Heart left ventricle (tissue), 16 donors: ENCODE data around the gene ENOX1. TPM values are rescaled to one million over a fixed set of nuclear protein-coding genes. Genes with fewer than 3 reads are reported as not detected.

Experiments used
- ATAC-seq, 4 donors: fragments of 200-7000 bp; cut with Tn5 transposase; one replicate each; pipeline ENCODE4 v1.9.1; 2020 to 2022; ENCODE audit warnings: moderate library complexity in 4 of 4, mild to moderate bottlenecking in 3 of 4, moderate number of reproducible peaks in 1 of 4
- DNase-seq, 5 donors: peaks; one replicate each; pipeline ENCODE4 v3.0.0-alpha.2; 2020
- H3K27ac ChIP-seq, 12 donors: fragments of 200-600 bp; sonication (generic) in 4 of 12; one replicate each; pipeline versions ENCODE4 v1.5.0 to v1.8.0; 2016 to 2022; ENCODE audit warnings: mild to moderate bottlenecking in 2 of 12
- H3K27me3 ChIP-seq, 9 donors: fragments of 200-600 bp; sonication (generic) in 2 of 9; one replicate each; pipeline versions ENCODE4 v1.5.1 to v1.8.0; 2016 to 2022; ENCODE audit warnings: mild to moderate bottlenecking in 3 of 9
- H3K36me3 ChIP-seq, 9 donors: fragments of 200-600 bp; sonication (generic) in 2 of 9; one replicate each; pipeline versions ENCODE4 v1.5.0 to v1.8.0; 2018 to 2022; ENCODE audit warnings: mild to moderate bottlenecking in 2 of 9
- H3K4me1 ChIP-seq, 12 donors: fragments of 200-600 bp; sonication (generic) in 4 of 12; one replicate each; pipeline versions ENCODE4 v1.5.0 to v1.8.0; 2016 to 2022; ENCODE audit warnings: mild to moderate bottlenecking in 3 of 12
- H3K4me3 ChIP-seq, 12 donors: fragments of 200-600 bp; sonication (generic) in 4 of 12; one replicate each; pipeline versions ENCODE4 v1.5.0 to v1.8.0; 2017 to 2022; ENCODE audit warnings: mild to moderate bottlenecking in 9 of 12, moderate library complexity in 4 of 12
- H3K9me3 ChIP-seq, 12 donors: fragments of 200-600 bp; sonication (generic) in 4 of 12; one replicate each; pipeline versions ENCODE4 v1.5.0 to v1.8.0; 2016 to 2022; ENCODE audit warnings: mild to moderate bottlenecking in 1 of 12
- POLR2A ChIP-seq, 2 donors: fragments of 450-650 bp; IDR thresholded peaks; one replicate each; pipeline ENCODE4 v1.6.1; 2017; ENCODE audit warnings: antibody characterized with exemption in 2 of 2, mild to moderate bottlenecking in 2 of 2, moderate library complexity in 2 of 2
- WGBS, 4 donors: extraction: QIAGEN DNeasy Blood & Tissue Kit in 2 of 4; methylation state at CpG; one replicate each; pipeline versions ENCODE4 v1.1.5 to v1.1.7; 2013 to 2018; 5-methylcytosine and 5-hydroxymethylcytosine counted together
- intact Hi-C, 10 donors: fragments of 100-400 bp; cut with DNase I; formaldehyde crosslinking; loops; one replicate each; pipeline versions ENCODE4 v1.11.1 to v1.14.2; 2022
- polyA plus RNA-seq, 2 donors: library from polyadenylated mRNA; stranded (reverse); fragments of 200-250 nt; gene quantifications; one replicate each; pipeline ENCODE4 v1.2.3, GENCODE V29; 2013
- total RNA-seq, 9 donors: library from RNA; depleted of rRNA in 2 of 9; stranded (reverse); fragments of >200 nt in 2 of 9; fragmentation: NEBNext Ultra II Directional in 3 of 9; extraction: Animal tissue kit (Norgen Biotek cat#: 25700) in 3 of 9; gene quantifications; one replicate each; pipeline versions ENCODE4 v1.1.0 to v1.2.4, GENCODE V29; 2016 to 2023
- TF ChIP-seq, protein P1 (sequence below), 12 donors: fragments of 200-600 bp; sonication (generic) in 4 of 12; IDR thresholded peaks; one replicate each; pipeline versions ENCODE4 v1.5.0 to v1.8.0; 2018 to 2022; ENCODE audit warnings: antibody characterized with exemption in 12 of 12, mild to moderate bottlenecking in 5 of 12
- donor health status: ischemic (EF 13 %, LVEDD 7.1; RV severe dilation, severe dysfunction).
- donor health status: healthy with polysubstance abuse.
- donor health status: DM: no; HTN: yes; CAD: no.
- donor health status: DM: no; HTN: no; CAD: no.
- donor health status: ischemic (EF 25% LVEDD 6.9; RV normal size, moderate dysfunction).
- donor health status: ischemic (EF 25% LVEDD 5.7; RV mildly dilated, moderate dysfunction).
- donor health status: healthy.
- donor health status: DM: yes; HTN: yes; CAD: no.
- donor health status: ischemic (EF 35%, LVEDD 5.7; RV mildly dilated, moderate dysfunction).
- donor health status: nonischemic (EF 11% LVEDD 7.7; RV severe dilation, severe dysfunction).
- donor health status: DM: yes; HTN: yes; CAD: no.
- donor health status: PGD.
- donor health status: ischemic (EF 29% LVEDD 5.4; RV normal size, mild dysfunction).
- donor health status: nonischemic (EF 23%, LVEDD 6.1; RV moderate dilation, normal function).

ENOX1 gene
- total and polyA plus RNA-seq, 11 donors: 2.0 to 10.1 (median 5.4) TPM

DNA sequence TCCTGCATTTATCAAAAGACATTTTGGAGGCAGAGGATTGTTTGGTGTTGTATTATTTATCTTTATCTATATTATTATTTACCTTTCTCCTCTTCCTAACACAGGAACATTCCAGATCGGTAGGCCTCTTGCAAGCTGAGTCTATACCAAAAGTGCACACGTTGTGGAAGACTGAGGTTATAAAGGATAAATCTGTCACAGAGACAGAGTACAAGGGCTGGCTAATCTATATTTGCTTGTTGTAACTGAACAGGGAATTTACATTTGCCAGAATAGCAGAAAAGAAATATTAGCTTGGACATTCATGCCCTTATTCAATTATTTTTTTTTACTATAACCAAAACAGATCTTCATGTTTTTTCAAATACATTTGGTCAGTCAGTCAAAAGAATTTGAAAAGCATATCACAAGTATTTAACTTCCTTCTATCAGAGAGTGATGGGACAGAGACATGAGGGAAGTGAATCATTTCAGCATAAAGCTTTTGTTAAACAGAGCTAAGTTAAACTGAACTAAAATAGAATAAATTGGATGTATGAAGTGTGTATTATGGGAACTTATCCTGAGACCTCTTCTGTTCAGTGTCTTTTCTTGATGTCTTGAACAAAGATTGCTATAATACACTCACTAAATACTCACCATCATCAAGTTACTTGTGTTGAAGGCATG is 410.8 kb downstream of the ENOX1 start:
- Histone ChIP-seq H3K36me3 (no peaks in the 10 kb centered on the region), H3K4me1 (peaks cover 0 to 22% (median 12%) of the 10 kb centered on the region in 12 donors), H3K27ac (no peak overlapping the region), H3K9me3 (peaks cover 0 to 21% (median 6%) of the 10 kb centered on the region in 12 donors), H3K27me3 (no peaks in the 10 kb centered on the region), H3K4me3 (no peak overlapping the region)
- intact Hi-C loops: no loop called here
- no peak for TF ChIP-seq POLR2A (IDR thresholded peaks at IDR 0.05)
- 78 to 86% (median 82%) methylated on average over 2 of the region's 2 CpGs for WGBS, 4 donors
- DNase-seq: no peak
- no peak for ATAC-seq

DNA sequence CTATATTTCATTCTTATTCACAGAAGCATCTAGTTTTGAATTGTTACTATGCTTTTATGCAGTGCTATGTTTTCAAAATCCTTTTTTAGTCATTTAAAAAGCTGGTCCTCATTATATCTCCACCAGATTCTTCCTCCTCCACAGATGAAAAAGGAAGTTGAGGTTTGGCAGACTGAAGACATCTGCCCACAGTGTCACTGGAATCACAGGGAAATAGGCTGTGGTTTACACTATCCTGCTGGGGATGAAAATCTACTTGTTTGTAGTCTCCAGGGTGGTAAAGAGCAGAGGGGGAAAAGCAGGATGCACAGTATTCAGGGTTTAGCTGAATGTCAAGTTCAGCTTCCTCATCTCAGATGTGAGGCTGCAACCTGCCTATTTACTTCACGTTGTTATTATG is 412.2 kb downstream of the ENOX1 start:
- H3K4me1 ChIP-seq: peaks cover 0 to 22% (median 12%) of the 10 kb centered on the region in 12 donors
- no peaks in the 10 kb centered on the region for H3K27me3 ChIP-seq
- ATAC-seq: peak in 3 of 4 donors; percentile 42 to 63 (median 46)
- TF ChIP-seq, protein P1, sequence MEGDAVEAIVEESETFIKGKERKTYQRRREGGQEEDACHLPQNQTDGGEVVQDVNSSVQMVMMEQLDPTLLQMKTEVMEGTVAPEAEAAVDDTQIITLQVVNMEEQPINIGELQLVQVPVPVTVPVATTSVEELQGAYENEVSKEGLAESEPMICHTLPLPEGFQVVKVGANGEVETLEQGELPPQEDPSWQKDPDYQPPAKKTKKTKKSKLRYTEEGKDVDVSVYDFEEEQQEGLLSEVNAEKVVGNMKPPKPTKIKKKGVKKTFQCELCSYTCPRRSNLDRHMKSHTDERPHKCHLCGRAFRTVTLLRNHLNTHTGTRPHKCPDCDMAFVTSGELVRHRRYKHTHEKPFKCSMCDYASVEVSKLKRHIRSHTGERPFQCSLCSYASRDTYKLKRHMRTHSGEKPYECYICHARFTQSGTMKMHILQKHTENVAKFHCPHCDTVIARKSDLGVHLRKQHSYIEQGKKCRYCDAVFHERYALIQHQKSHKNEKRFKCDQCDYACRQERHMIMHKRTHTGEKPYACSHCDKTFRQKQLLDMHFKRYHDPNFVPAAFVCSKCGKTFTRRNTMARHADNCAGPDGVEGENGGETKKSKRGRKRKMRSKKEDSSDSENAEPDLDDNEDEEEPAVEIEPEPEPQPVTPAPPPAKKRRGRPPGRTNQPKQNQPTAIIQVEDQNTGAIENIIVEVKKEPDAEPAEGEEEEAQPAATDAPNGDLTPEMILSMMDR (IDR thresholded peaks at IDR 0.05): no peak
- no peak for TF ChIP-seq POLR2A (IDR thresholded peaks at IDR 0.05)
- no peak for DNase-seq
- WGBS, 4 donors: 59 to 82% (median 65%) methylated on average over 1 of the region's 1 CpG
- no peak overlapping the region for H3K4me3 ChIP-seq
- H3K27ac ChIP-seq: no peak overlapping the region
- intact Hi-C loops: no loop called here
- peaks cover 0 to 10% (median 1%) of the 10 kb centered on the region in 12 donors for H3K9me3 ChIP-seq
- no peaks in the 10 kb centered on the region for H3K36me3 ChIP-seq

DNA sequence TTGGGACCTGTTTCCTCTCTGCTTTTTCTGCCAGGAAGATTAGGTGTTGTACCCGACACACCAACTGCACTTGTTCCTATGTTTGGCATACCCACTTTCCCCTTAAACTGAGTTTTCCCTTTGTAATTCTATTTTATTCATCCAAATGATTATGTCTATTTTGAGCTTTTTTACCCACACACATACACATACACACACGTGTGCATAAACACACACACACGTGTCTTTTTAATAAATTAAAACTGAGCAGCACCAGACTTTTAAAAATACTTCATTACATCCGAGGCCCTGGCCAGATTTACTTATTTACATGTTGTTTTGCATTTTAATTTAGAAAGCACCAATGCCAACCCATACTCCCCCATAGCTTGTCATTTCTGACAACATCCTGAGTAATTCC is 413.4 kb downstream of the ENOX1 start:
- intact Hi-C loops: no loop called here
- peak overlapping the region in 1 of 12 donors; percentile 12 for H3K27ac ChIP-seq

DNA sequence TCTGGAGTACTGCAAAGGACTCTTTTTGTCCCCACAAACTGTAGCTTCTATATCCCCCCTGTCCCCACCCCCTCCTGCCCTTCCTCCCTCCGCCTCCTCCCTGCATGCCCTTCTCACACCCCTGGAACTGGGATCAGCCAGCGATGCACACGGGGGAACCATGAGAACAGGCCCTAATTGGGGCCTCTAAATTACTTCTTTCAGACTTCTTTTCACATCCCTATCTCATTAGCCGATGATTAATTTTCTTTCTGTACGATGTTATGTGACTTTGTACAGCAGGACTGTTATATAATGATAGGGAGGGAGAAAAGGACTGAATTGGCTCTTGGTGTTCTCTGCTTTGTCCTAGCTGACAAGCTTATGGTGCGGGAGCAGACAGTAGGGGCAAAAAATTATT is 415.9 kb downstream of the ENOX1 start:
- H3K36me3 ChIP-seq: no peaks in the 10 kb centered on the region

More for the DNA sequence above, 413.4 kb downstream of the ENOX1 start:
- 45 to 55% (median 50%) methylated on average over 4 of the region's 4 CpGs for WGBS, 4 donors
- ATAC-seq: no peak
- TF ChIP-seq, protein P1 (IDR thresholded peaks at IDR 0.05): no peak
- no peak for TF ChIP-seq POLR2A (IDR thresholded peaks at IDR 0.05)
- no peaks in the 10 kb centered on the region for H3K27me3 ChIP-seq
- H3K4me1 ChIP-seq: peaks cover 0 to 24% (median 13%) of the 10 kb centered on the region in 12 donors
- H3K4me3 ChIP-seq: no peak overlapping the region
- DNase-seq: no peak
- H3K9me3 ChIP-seq: no peaks in the 10 kb centered on the region
- no peaks in the 10 kb centered on the region for H3K36me3 ChIP-seq

More for the DNA sequence above, 415.9 kb downstream of the ENOX1 start:
- no peak for ATAC-seq
- H3K27me3 ChIP-seq: no peaks in the 10 kb centered on the region
- H3K4me1 ChIP-seq: peaks cover 0 to 32% (median 16%) of the 10 kb centered on the region in 12 donors
- intact Hi-C loops: no loop called here
- H3K9me3 ChIP-seq: no peaks in the 10 kb centered on the region
- no peak for DNase-seq
- H3K4me3 ChIP-seq: no peak overlapping the region
- no peak overlapping the region for H3K27ac ChIP-seq
- TF ChIP-seq, protein P1 (IDR thresholded peaks at IDR 0.05): no peak
- no peak for TF ChIP-seq POLR2A (IDR thresholded peaks at IDR 0.05)
- 84 to 94% (median 91%) methylated on average over 6 of the region's 6 CpGs for WGBS, 4 donors
